Activated naive CD4-positive, alpha-beta T cell treated with anti-CD3 and anti-CD28 coated beads for 36 hours (primary cell): ENCODE data around the gene VWA8. TPM values are rescaled to one million over a fixed set of nuclear protein-coding genes. Genes with fewer than 3 reads are reported as not detected.
"Not testable (repeated sequence)": the region's sequence is repeated elsewhere in the genome, so short reads cannot be mapped to it uniquely, and the experiment has no call there.

Experiments used
- CTCF ChIA-PET: fragments of 350-600 bp; sonication (Branson Sonifier 250); formaldehyde crosslinking; loops from one replicate; lab custom pipeline; 2021; ENCODE audit warnings: antibody characterized with exemption; lab: Charles Lee
- DNase-seq: peaks from one replicate; pipeline ENCODE4 v3.0.0-alpha.2; 2020
- H3K27ac Mint-ChIP-seq: one replicate; pipeline ENCODE4 v1.8.0; 2021; ENCODE audit warnings: mild to moderate bottlenecking, mixed read lengths
- H3K27me3 Mint-ChIP-seq: one replicate; pipeline ENCODE4 v1.8.0; 2021; ENCODE audit warnings: low read depth, mixed read lengths
- H3K36me3 Mint-ChIP-seq: one replicate; pipeline ENCODE4 v1.8.0; 2021; ENCODE audit warnings: low read depth, mixed read lengths
- H3K4me1 Mint-ChIP-seq: one replicate; pipeline ENCODE4 v1.8.0; 2021; ENCODE audit warnings: low read depth, mixed read lengths
- H3K4me3 Mint-ChIP-seq: one replicate; pipeline ENCODE4 v1.8.0; 2021; ENCODE audit warnings: mild to moderate bottlenecking, moderate library complexity, mixed read lengths
- H3K9me3 Mint-ChIP-seq: one replicate; pipeline ENCODE4 v1.8.0; 2021; ENCODE audit warnings: mixed read lengths
- intact Hi-C: fragments of 100-400 bp; cut with micrococcal nuclease; formaldehyde crosslinking; loops from one replicate; pipeline ENCODE4 v1.15.1; 2023
- total RNA-seq, 2 experiments: library from RNA; stranded (reverse); gene quantifications; one replicate each; pipeline ENCODE4 v1.2.3, GENCODE V29; 2021

VWA8 gene
- total RNA-seq, 2 experiments from 2014 or later, result 21.2 to 21.5 TPM

DNA sequence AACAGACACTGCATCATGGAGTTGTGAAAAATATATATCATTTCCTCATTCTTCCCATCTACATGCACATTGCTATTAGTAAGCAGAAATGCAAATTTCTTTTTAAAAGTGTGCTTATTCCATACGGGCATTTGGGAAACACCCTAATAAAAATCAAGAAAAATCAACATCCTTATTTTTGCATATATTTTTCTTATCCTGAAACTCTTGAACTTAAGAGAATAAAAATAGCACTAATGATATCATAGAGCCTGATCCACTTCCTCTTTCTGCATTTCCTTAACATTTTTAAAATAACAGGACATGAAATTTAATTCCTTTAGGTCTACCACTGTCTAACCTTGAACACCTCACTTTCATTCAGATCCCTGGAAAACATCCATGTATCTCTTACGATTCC is 123.3 kb downstream of the VWA8 start:
- Mint-ChIP-seq H3K9me3 (peaks cover 3% of the 10 kb centered on the region), H3K4me1 (peaks cover 2% of the 10 kb centered on the region), H3K27me3 (no peaks in the 10 kb centered on the region), H3K36me3 (peaks cover 36% of the 10 kb centered on the region), H3K4me3 (no peak overlapping the region), H3K27ac (no peak overlapping the region)
- CTCF ChIA-PET, result no interaction called here
- intact Hi-C loops, result no loop called here
- no peak for DNase-seq

DNA sequence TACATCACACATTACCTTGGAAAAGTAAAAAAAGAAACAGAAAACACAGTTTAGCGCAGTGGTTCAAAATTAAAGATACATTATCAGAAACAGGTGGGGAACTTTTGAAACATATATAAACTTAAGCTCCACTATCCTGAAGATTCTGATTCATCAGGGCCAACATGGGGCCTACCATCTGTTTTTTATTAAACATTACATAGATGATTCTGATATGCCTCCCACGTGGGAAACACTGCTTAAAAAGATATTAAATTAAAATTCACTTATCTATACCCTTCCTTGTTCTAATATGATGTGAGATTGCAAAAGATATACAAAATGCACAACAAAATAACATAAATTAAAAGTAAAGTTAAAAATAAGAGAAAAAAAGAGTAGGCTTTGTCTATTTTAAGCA is 125.0 kb downstream of the VWA8 start:
- CTCF ChIA-PET, result interaction anchor here (0.7 kb wide), 1 partner anchor 89 kb away, joined by 3 read pairs; no protein-coding TSS in a partner anchor
- intact Hi-C loops, result no loop called here
- Mint-ChIP-seq H3K27ac (no peak overlapping the region), H3K9me3 (peaks cover 3% of the 10 kb centered on the region), H3K4me1 (peaks cover 2% of the 10 kb centered on the region), H3K27me3 (no peaks in the 10 kb centered on the region), H3K4me3 (no peak overlapping the region), H3K36me3 (peaks cover 39% of the 10 kb centered on the region)
- DNase-seq, result no peak

DNA sequence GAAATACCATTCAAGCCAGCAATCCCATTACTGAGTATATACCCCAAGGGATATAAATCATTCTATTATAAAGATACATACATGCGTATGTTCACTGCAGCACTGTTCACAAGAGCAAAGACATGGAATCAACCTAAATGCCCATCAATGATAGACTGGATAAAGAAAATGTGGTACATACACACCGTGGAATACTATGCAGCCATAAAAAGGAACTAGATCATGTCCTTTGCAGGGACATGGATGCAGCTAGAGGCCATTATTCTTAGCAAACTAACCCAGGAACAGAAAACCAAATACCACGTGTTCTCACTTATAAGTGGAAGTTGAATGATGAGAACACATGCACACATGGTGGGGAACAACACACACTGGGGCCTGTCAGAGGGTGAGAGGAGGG is 126.2 kb downstream of the VWA8 start:
- H3K27me3 Mint-ChIP-seq, H3K9me3 Mint-ChIP-seq, H3K27ac Mint-ChIP-seq, DNase-seq, CTCF ChIA-PET, H3K4me1 Mint-ChIP-seq, H3K4me3 Mint-ChIP-seq, intact Hi-C loops: not testable (repeated sequence)
- peaks cover 39% of the 10 kb centered on the region for H3K36me3 Mint-ChIP-seq

DNA sequence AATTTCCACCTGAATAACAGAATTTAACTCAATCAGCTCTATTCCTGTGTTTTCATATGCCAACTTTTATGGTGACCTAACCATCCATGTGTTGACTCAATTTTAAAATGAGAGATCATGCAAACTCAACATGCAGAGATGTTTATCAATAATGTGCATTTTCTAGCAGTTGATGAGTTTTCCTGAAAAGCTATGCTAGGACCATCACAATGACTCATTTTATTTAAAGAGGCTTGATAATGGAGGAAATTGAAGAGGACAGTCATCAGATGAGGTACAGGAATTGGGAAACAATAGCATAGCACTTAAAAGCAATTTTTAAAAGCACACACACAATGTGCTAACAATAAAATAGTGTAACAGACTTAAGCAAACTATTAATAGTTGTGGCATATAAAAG is 127.1 kb downstream of the VWA8 start:
- CTCF ChIA-PET, result interaction anchor here (0.8 kb wide), 1 partner anchor 46 kb away, joined by 4 read pairs; no protein-coding TSS in a partner anchor
- H3K27ac Mint-ChIP-seq, result no peak overlapping the region
- H3K4me3 Mint-ChIP-seq, result no peak overlapping the region
- H3K4me1 Mint-ChIP-seq, result peaks cover 2% of the 10 kb centered on the region
- DNase-seq, result no peak
- no peaks in the 10 kb centered on the region for H3K27me3 Mint-ChIP-seq
- H3K36me3 Mint-ChIP-seq, result peaks cover 35% of the 10 kb centered on the region
- H3K9me3 Mint-ChIP-seq, result peaks cover 3% of the 10 kb centered on the region
- intact Hi-C loops, result no loop called here

DNA sequence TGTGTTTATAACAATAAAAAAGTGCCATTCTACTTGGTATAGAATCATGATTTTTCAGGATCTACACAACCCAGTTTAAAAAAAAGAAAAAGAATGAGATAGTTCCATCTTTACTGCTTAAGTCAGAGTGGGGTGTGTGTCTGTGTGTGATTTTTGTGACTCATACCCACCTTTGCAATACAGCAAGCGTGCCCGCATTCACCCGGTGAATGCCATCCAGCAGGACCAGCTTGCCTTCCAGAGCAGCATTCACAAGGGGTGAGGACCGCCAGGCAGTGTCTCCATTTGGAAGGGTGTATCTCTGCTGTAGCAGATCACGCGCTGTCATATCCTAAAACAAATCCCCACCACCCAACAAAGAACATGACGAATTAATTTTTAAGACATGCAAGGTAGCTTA is 127.7 kb downstream of the VWA8 start:
- H3K27ac Mint-ChIP-seq, result no peak overlapping the region
- CTCF ChIA-PET, result interaction anchor here (0.8 kb wide), 1 partner anchor 46 kb away, joined by 4 read pairs; no protein-coding TSS in a partner anchor
- DNase-seq, result no peak
- H3K4me3 Mint-ChIP-seq, result no peak overlapping the region
- H3K36me3 Mint-ChIP-seq, result peaks cover 33% of the 10 kb centered on the region
- H3K9me3 Mint-ChIP-seq, result peaks cover 3% of the 10 kb centered on the region
- peaks cover 2% of the 10 kb centered on the region for H3K4me1 Mint-ChIP-seq
- no peaks in the 10 kb centered on the region for H3K27me3 Mint-ChIP-seq
- intact Hi-C loops, result no loop called here

DNA sequence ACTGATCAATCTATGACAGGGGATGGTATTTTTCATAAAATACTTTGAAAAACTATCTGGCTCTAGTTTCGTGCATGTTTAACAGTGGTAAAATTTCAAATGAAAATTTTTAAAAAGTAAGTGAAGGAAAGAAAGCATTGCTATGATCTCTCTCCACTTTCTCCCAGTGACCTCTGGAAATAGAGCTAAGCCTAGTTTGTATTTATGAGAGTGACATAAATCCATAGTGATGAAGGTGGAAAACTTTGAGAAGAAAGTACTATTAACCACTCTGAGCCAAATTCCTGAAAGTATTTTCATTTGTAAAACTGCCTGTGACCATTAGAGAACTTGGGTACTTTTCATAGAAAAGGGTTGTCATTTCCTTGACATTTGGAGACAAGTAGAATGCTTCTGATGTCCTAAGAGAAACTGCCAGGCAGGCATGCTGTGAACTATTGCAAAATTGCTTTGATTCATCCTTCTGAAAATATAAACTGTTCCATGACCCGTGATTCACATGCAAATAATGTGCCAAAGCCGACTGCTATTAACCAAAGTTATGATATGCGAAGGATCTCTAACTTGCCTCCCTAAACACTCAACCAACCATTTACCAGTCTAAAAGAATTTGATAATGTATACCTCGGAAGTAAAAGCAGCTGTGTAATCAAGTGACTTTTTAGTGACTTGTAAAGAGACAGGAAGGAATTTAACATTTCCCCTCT is 133.2 kb downstream of the VWA8 start:
- Mint-ChIP-seq H3K27ac (no peak overlapping the region), H3K27me3 (no peaks in the 10 kb centered on the region), H3K9me3 (no peaks in the 10 kb centered on the region), H3K4me3 (no peak overlapping the region), H3K36me3 (peaks cover 20% of the 10 kb centered on the region), H3K4me1 (no peaks in the 10 kb centered on the region)
- intact Hi-C loops, result no loop called here
- DNase-seq, result no peak
- CTCF ChIA-PET, result interaction anchor here (1.1 kb wide), 1 partner anchor 10 kb away, joined by 3 read pairs; no protein-coding TSS in a partner anchor

DNA sequence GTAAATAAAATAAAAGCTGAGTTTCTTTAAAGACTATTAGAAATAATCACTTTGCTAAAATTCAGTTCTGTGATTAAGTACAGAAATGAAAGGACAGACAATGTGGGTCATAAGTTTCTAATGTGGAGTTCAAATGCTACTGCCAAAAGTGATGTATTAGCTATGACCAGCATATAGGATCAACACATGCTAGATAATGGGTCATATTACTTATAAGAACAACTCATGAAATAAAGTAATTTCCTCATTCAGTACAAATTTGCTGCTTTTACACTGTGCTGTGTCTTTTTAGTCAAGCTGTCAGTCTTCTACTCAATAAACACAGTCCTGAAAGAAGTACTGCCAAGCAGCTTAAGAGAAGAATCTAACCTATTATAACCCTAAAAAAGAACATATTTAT is 135.2 kb downstream of the VWA8 start:
- no peaks in the 10 kb centered on the region for H3K4me1 Mint-ChIP-seq
- CTCF ChIA-PET, result interaction anchor here (0.6 kb wide), 1 partner anchor 675 kb away, joined by 3 read pairs; no protein-coding TSS in a partner anchor
- H3K36me3 Mint-ChIP-seq, result peaks cover 18% of the 10 kb centered on the region
- no peak overlapping the region for H3K27ac Mint-ChIP-seq
- intact Hi-C loops, result no loop called here
- no peaks in the 10 kb centered on the region for H3K27me3 Mint-ChIP-seq
- DNase-seq, result no peak
- no peaks in the 10 kb centered on the region for H3K9me3 Mint-ChIP-seq
- no peak overlapping the region for H3K4me3 Mint-ChIP-seq

DNA sequence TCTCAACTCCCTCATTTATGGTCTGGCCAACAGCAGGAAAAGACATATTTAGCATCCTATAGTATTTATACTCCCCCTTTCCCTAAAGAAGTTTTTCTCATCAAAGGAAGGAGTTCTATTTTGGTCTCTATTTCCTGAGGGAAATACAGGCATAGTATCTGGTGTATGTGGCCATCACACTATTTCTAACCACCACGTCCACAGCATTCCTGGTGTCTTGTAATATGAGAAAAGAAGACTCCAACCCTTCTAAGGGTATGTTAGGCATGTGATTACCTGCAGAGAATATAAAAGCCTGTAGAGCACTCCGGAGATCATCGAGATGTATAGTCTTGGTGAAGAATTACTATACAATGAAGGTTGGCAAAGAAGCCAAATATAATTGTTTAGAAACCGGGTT is 137.4 kb downstream of the VWA8 start:
- Mint-ChIP-seq H3K4me1 (no peaks in the 10 kb centered on the region), H3K9me3 (no peaks in the 10 kb centered on the region), H3K4me3 (no peak overlapping the region), H3K36me3 (peaks cover 15% of the 10 kb centered on the region), H3K27me3 (no peaks in the 10 kb centered on the region), H3K27ac (no peak overlapping the region)
- no peak for DNase-seq
- intact Hi-C loops, result no loop called here
- CTCF ChIA-PET, result no interaction called here

DNA sequence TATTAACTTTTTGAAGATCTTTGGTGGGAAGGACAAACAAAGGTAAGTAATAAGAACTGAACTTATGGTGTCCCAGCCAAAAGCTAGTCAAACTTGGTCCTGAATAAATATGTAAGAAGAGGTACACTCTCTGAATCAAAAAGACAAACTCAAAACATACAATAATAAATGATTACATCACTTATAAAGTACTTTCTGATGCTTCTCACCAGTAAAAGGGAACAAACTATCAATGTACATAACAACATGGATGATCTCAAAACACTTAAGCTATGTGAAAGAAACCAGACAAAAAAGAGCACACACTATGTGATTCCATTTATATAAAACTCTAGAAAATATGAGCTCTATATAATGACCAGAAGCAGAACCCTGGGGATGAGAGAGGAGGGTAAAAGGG is 138.3 kb downstream of the VWA8 start:
- Mint-ChIP-seq H3K27me3 (no peaks in the 10 kb centered on the region), H3K4me3 (no peak overlapping the region), H3K4me1 (no peaks in the 10 kb centered on the region), H3K9me3 (no peaks in the 10 kb centered on the region), H3K27ac (no peak overlapping the region), H3K36me3 (peaks cover 17% of the 10 kb centered on the region)
- CTCF ChIA-PET, result no interaction called here
- no peak for DNase-seq
- intact Hi-C loops, result no loop called here

DNA sequence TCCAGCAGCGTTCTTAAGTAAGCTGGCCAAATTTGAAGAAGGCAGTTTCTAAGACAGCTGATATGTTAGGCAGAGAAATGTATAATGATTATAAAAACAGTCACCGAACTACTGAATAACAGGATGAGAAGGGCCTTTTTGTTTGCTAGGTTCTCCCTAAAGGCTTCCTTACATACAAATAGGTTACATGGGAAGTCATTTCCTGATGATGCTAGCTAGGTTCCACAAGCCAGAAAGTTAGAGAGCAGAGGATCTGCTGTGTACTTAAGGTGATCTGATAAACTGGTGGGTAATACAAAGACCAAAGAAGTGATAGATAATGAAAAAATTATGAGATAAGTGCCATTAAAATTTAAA is 139.7 kb downstream of the VWA8 start:
- Mint-ChIP-seq H3K27me3 (no peaks in the 10 kb centered on the region), H3K27ac (no peak overlapping the region), H3K4me3 (no peak overlapping the region), H3K9me3 (no peaks in the 10 kb centered on the region), H3K4me1 (no peaks in the 10 kb centered on the region), H3K36me3 (peaks cover 22% of the 10 kb centered on the region)
- intact Hi-C loops, result no loop called here
- CTCF ChIA-PET, result no interaction called here
- no peak for DNase-seq

DNA sequence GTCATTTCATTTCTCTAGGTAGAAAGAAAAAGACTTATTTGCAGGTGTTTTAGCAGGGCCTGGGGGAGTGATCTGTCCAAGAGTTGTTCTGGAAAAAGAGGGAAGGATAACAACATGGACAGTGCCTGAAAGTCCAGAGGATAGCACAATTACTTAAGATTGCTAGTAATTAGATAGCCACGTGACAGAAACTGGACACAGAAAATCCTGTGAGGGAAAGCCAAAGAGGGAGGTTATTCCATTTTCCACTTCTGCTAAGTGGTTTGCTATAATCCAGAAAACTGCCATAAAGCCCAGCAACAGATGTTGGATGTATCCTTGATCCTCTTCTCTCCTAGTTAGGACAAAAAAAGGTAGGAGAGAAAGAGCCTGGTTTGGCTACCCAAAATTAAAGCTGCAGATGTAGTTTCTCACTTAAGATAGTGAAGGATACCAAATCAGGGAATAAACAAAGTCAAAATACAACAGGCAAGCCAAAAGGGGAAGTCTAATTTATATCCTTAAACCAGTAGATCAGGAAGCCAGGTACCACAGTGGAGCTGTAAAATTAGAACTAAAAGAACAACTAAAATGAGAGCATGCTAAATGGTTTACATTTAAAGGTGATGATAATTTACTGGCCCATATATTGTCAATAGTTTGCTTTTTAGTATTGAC is 140.2 kb downstream of the VWA8 start:
- Mint-ChIP-seq H3K4me1 (no peaks in the 10 kb centered on the region), H3K4me3 (no peak overlapping the region), H3K27ac (no peak overlapping the region), H3K36me3 (peaks cover 27% of the 10 kb centered on the region), H3K9me3 (no peaks in the 10 kb centered on the region), H3K27me3 (no peaks in the 10 kb centered on the region)
- intact Hi-C loops, result no loop called here
- no peak for DNase-seq
- CTCF ChIA-PET, result no interaction called here

DNA sequence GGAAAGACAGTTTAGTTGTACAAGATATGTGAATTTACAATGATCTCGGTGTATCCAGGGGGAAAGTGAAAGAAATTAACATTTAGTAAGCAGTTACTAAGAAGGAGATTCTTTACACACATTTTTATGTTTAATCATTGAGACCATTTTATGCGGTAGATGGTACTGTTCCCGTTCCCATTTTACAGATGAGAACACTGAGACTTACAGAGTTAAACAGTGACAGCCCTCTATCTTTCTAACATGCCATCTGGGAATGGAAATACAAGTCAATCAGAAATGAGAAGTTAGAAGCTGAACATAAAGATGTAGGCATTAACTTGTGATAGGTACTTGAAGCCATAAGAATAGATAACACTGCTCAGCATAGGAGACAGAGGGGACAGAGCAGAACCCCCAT is 144.9 kb downstream of the VWA8 start:
- Mint-ChIP-seq H3K27ac (no peak overlapping the region), H3K4me3 (no peak overlapping the region), H3K36me3 (peaks cover 25% of the 10 kb centered on the region), H3K9me3 (no peaks in the 10 kb centered on the region), H3K27me3 (no peaks in the 10 kb centered on the region), H3K4me1 (peaks cover 5% of the 10 kb centered on the region)
- DNase-seq, result no peak
- intact Hi-C loops, result no loop called here
- CTCF ChIA-PET, result interaction anchor here (0.6 kb wide), 1 partner anchor 53 kb away, joined by 4 read pairs; no protein-coding TSS in a partner anchor

DNA sequence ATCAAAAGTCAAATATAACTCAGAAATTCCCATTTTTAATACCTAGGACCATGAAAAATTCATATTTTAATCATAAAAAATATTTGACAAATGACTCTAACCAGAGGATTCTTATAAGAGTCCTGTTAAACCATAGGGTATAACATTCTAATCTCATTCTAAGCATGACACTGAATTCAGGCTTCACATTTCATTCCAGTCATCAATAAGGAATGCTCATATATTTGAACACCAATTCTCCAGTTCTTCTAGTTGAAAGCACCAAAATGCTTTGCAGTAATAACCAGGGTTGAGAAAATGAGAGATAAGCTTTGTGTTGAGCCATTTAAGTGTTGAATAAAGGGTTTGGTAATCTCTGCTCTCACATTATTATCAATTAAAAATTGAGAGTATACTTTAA is 147.5 kb downstream of the VWA8 start:
- no peaks in the 10 kb centered on the region for H3K9me3 Mint-ChIP-seq
- CTCF ChIA-PET, result no interaction called here
- H3K27me3 Mint-ChIP-seq, result no peaks in the 10 kb centered on the region
- no peak overlapping the region for H3K4me3 Mint-ChIP-seq
- H3K27ac Mint-ChIP-seq, result no peak overlapping the region
- H3K36me3 Mint-ChIP-seq, result peaks cover 33% of the 10 kb centered on the region
- intact Hi-C loops, result no loop called here
- DNase-seq, result no peak
- H3K4me1 Mint-ChIP-seq, result peaks cover 5% of the 10 kb centered on the region
